ENCODE results near the gene MRPS27.
A peak's percentile ranks its signal among the peaks of the same experiment; 100 is the strongest.

Gene MRPS27

GRCh38 chr5:72256536-72256935 is 63.5 kb downstream of the MRPS27 start:
- TF ChIP-seq, protein P1, sequence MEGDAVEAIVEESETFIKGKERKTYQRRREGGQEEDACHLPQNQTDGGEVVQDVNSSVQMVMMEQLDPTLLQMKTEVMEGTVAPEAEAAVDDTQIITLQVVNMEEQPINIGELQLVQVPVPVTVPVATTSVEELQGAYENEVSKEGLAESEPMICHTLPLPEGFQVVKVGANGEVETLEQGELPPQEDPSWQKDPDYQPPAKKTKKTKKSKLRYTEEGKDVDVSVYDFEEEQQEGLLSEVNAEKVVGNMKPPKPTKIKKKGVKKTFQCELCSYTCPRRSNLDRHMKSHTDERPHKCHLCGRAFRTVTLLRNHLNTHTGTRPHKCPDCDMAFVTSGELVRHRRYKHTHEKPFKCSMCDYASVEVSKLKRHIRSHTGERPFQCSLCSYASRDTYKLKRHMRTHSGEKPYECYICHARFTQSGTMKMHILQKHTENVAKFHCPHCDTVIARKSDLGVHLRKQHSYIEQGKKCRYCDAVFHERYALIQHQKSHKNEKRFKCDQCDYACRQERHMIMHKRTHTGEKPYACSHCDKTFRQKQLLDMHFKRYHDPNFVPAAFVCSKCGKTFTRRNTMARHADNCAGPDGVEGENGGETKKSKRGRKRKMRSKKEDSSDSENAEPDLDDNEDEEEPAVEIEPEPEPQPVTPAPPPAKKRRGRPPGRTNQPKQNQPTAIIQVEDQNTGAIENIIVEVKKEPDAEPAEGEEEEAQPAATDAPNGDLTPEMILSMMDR (IDR thresholded peaks at IDR 0.05; ENCODE audit: low read depth, low read length) = no peak
- in situ Hi-C loops (cut with HindIII; ENCODE audit: low sequenced_read_pairs) = no loop called here
- peak; percentile 27 for DNase-seq (ENCODE audit: low read depth, low spot score)
- no peak overlapping the region for H3K4me3 ChIP-seq (ENCODE audit: low read depth, low read length)

DNA sequence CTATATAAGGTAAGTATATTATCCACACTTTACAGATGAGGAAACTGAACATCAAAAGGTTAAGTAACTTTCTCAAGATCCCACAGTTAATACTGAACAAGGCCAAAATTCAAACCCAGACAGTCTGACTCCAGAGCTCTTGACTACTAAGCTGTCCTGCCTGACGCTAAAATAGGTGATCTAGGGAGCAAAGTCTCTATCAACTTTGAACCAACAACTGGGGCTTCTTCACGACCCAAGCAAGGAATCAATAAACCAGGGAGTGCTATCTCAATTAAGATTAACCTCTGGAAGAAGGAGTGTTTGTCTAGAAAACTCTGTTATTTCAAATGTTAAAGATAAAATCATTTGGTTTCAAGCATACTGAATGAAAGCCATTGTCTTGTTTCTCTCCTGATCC is 64.4 kb downstream of the MRPS27 start:
- in situ Hi-C loops (cut with HindIII; ENCODE audit: low sequenced_read_pairs) = no loop called here
- TF ChIP-seq, protein P1 (IDR thresholded peaks at IDR 0.05; ENCODE audit: low read depth, low read length) = no peak
- H3K4me3 ChIP-seq (ENCODE audit: low read depth, low read length) = no peak overlapping the region
- DNase-seq (ENCODE audit: low read depth, low spot score) = no peak

DNA sequence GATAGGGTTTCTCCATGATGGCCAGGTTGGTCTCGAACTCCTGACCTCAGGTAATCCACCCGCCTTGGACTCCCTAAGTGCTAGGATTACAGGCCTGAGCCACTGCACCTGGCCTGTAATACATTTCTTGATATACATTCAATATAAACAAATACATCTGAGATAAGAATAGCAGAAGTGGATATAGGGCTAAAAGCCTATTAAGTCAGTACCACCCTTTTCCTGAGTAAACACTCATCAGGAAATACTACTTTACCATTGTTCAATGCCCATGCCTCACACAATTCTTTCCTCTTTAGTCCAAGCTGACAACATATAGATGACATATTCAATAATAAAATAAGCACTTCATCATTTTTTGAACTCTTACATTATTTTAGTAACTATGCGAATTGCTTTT is 64.8 kb downstream of the MRPS27 start:
- TF ChIP-seq, protein P1 (IDR thresholded peaks at IDR 0.05; ENCODE audit: low read depth, low read length) = no peak
- no peak for DNase-seq (ENCODE audit: low read depth, low spot score)
- in situ Hi-C loops (cut with HindIII; ENCODE audit: low sequenced_read_pairs) = no loop called here
- no peak overlapping the region for H3K4me3 ChIP-seq (ENCODE audit: low read depth, low read length)

DNA sequence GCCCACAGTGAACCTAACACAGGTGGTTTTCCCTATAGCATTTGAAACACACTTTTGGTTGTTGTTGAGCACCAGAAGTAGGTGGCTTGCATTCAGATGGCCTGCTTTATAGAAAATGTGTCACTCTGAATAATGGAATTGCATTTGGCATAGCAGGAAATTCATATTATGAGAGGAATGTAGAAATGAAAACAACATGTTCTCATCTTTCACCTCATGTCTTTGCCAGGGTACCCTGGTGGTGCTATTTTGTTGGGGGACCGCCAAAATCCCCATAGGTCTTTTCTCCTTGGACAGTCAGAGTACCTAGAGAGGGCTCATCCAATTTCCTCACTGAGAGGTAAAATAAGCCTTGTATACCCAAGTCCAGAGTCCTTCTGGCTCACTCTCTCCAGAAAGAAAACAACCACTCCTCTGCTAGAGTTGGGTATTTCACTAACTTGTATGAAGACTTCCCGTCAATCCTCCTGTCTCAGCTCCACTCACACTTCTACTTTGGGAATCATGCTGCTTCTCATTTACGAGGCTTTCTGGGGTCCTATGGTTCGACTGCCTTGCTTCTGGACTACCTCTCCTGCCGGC is 67.4 kb downstream of the MRPS27 start:
- DNase-seq (ENCODE audit: low read depth, low spot score) = no peak
- TF ChIP-seq, protein P1 (IDR thresholded peaks at IDR 0.05; ENCODE audit: low read depth, low read length) = no peak
- in situ Hi-C loops (cut with HindIII; ENCODE audit: low sequenced_read_pairs) = no loop called here
- no peak overlapping the region for H3K4me3 ChIP-seq (ENCODE audit: low read depth, low read length)

GRCh38 chr5:72252008-72252407 is 68.0 kb downstream of the MRPS27 start:
- DNase-seq (ENCODE audit: low read depth, low spot score) = no peak
- TF ChIP-seq, protein P1 (IDR thresholded peaks at IDR 0.05; ENCODE audit: low read depth, low read length) = no peak
- in situ Hi-C loops (cut with HindIII; ENCODE audit: low sequenced_read_pairs) = no loop called here
- no peak overlapping the region for H3K4me3 ChIP-seq (ENCODE audit: low read depth, low read length)

- in situ Hi-C loops (cut with HindIII; ENCODE audit: low sequenced_read_pairs) = no loop called here
- DNase-seq (ENCODE audit: low read depth, low spot score) = no peak
Observed at GRCh38 chr5:72251386-72251785, 68.7 kb downstream of the MRPS27 start.

More at GRCh38 chr5:72251386-72251785, 68.7 kb downstream of the MRPS27 start:
- H3K4me3 ChIP-seq (ENCODE audit: low read depth, low read length) = no peak overlapping the region
- TF ChIP-seq, protein P1 (IDR thresholded peaks at IDR 0.05; ENCODE audit: low read depth, low read length) = no peak

All from astrocyte of the spinal cord (primary cell).